ENCODE data around the gene PDZD2.
A peak's percentile ranks its signal among the peaks of the same experiment; 100 is the strongest.
"Not testable (repeated sequence)": the region's sequence is repeated elsewhere in the genome, so short reads cannot be mapped to it uniquely, and the experiment has no call there.

The PDZD2 gene

DNA sequence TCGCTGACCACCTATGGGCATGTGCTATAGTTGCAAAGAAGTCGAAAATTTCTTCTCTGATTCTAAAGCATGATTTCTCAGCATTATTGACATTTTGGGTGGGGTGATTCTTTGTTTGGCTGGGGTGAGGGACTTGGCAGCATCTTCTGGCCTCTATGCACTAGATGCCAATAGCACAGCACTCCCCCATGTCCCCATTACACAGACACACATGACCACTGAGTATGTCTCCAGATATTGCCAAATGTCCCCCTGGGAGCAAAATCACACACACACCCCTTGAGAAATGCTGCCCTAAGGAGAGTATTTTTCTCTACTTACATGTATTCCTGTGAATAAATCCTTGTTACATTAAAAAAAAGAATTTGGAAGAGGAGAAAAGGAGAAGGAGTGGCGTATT is 89.1 kb downstream of the PDZD2 start:
- H3K27ac ChIP-seq (ENCODE audit: insufficient read depth in 1 of 2, low read depth in 1 of 2, low read length in 2 of 2, poor library complexity in 1 of 2, severe bottlenecking in 2 of 2), result no peak overlapping the region
- 100% methylated on average over 1 of the region's 3 CpGs for WGBS (ENCODE audit: insufficient coverage)
- peaks cover 0 to 26% (median 10%) of the 10 kb centered on the region in 4 experiments for H3K4me1 ChIP-seq (ENCODE audit: control extremely low read depth in 1 of 4, control insufficient read depth in 4 of 4, insufficient read depth in 4 of 4, low read length in 3 of 4)
- H3K36me3 ChIP-seq (ENCODE audit: control insufficient read depth in 4 of 4, insufficient read depth in 4 of 4, low read length in 3 of 4), result peaks cover 0 to 2% (median 0%) of the 10 kb centered on the region in 4 experiments
- H3K4me3 ChIP-seq (ENCODE audit: control insufficient read depth in 1 of 7, extremely low read depth in 1 of 7, insufficient read depth in 4 of 7, low read depth in 2 of 7, low read length in 6 of 7), result no peak overlapping the region
- ChIA-PET POLR2A (no interaction called here), CTCF (interaction anchor here (1.3 kb wide), 1 partner anchor 81 kb away, joined by 3 read pairs; no protein-coding TSS in a partner anchor)
- H3K27me3 ChIP-seq (replicated peaks in 2 of 5; ENCODE audit: control insufficient read depth in 4 of 5, insufficient read depth in 5 of 5, low read length in 4 of 5), result no peaks in the 10 kb centered on the region
- no peaks in the 10 kb centered on the region for H3K9me3 ChIP-seq (ENCODE audit: control extremely low read depth in 1 of 5, control insufficient read depth in 4 of 5, insufficient read depth in 2 of 5, low read depth in 1 of 5, low read length in 4 of 5)
- no peak for DNase-seq

- DNase-seq; H3K36me3 ChIP-seq (ENCODE audit: control insufficient read depth in 4 of 4, insufficient read depth in 4 of 4, low read length in 3 of 4); POLR2A ChIA-PET; H3K27ac ChIP-seq (ENCODE audit: insufficient read depth in 1 of 2, low read depth in 1 of 2, low read length in 2 of 2, poor library complexity in 1 of 2, severe bottlenecking in 2 of 2); H3K9me3 ChIP-seq (ENCODE audit: control extremely low read depth in 1 of 5, control insufficient read depth in 4 of 5, insufficient read depth in 2 of 5, low read depth in 1 of 5, low read length in 4 of 5); H3K27me3 ChIP-seq (replicated peaks in 2 of 5; ENCODE audit: control insufficient read depth in 4 of 5, insufficient read depth in 5 of 5, low read length in 4 of 5); H3K4me3 ChIP-seq (ENCODE audit: control insufficient read depth in 1 of 7, extremely low read depth in 1 of 7, insufficient read depth in 4 of 7, low read depth in 2 of 7, low read length in 6 of 7): not testable (repeated sequence)
- 100% methylated on average over 2 of the region's 10 CpGs for WGBS (ENCODE audit: insufficient coverage)
- CTCF ChIA-PET, result interaction anchor here (1.3 to 1.7 kb wide), 2 partner anchors 80 to 128 kb away, joined by 3 read pairs; no protein-coding TSS in a partner anchor
- peaks cover 0 to 26% (median 10%) of the 10 kb centered on the region in 4 experiments for H3K4me1 ChIP-seq (ENCODE audit: control extremely low read depth in 1 of 4, control insufficient read depth in 4 of 4, insufficient read depth in 4 of 4, low read length in 3 of 4)
Measured at GRCh38 chr5:31728806-31729205, 89.9 kb downstream of the PDZD2 start.

DNA sequence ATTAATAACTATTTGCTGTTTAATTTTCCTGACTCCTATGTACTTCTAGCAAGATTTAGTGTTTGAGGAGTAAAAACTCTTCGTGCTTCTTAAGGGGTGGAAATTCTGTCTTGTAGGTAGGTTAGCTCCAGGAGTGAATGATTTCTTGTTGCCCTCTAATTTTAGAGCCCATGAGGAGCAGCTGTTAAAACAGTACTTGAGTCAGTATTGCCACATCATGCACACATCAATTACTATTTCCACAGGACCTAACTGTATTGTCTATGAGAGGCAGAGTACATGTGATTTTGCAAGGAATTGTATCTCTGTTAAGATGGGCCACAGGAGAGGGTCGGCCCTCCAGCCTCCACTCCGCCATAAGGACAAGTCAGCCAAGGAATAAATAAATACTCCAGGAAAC is 91.2 kb downstream of the PDZD2 start:
- peak overlapping the region in 1 of 2 experiments; percentile 76 for H3K27ac ChIP-seq (ENCODE audit: insufficient read depth in 1 of 2, low read depth in 1 of 2, low read length in 2 of 2, poor library complexity in 1 of 2, severe bottlenecking in 2 of 2)
- DNase-seq, result peak in 2 of 3 donors; percentile 13 to 39
- peaks cover 0 to 2% (median 0%) of the 10 kb centered on the region in 4 experiments for H3K36me3 ChIP-seq (ENCODE audit: control insufficient read depth in 4 of 4, insufficient read depth in 4 of 4, low read length in 3 of 4)
- H3K4me3 ChIP-seq (ENCODE audit: control insufficient read depth in 1 of 7, extremely low read depth in 1 of 7, insufficient read depth in 4 of 7, low read depth in 2 of 7, low read length in 6 of 7), result no peak overlapping the region
- WGBS (ENCODE audit: insufficient coverage), result no CpG with 5 or more reads among the region's 3 CpGs
- POLR2A ChIA-PET, result interaction anchor here (0.7 kb wide), 1 partner anchor 10 kb away, joined by 3 read pairs; no protein-coding TSS in a partner anchor
- no peaks in the 10 kb centered on the region for H3K27me3 ChIP-seq (replicated peaks in 2 of 5; ENCODE audit: control insufficient read depth in 4 of 5, insufficient read depth in 5 of 5, low read length in 4 of 5)
- CTCF ChIA-PET, result interaction anchor here (1.0 to 1.7 kb wide), 4 partner anchors 9 to 347 kb away, joined by 3 to 8 read pairs (median 4); no protein-coding TSS in a partner anchor
- peaks cover 0 to 26% (median 10%) of the 10 kb centered on the region in 4 experiments for H3K4me1 ChIP-seq (ENCODE audit: control extremely low read depth in 1 of 4, control insufficient read depth in 4 of 4, insufficient read depth in 4 of 4, low read length in 3 of 4)
- no peaks in the 10 kb centered on the region for H3K9me3 ChIP-seq (ENCODE audit: control extremely low read depth in 1 of 5, control insufficient read depth in 4 of 5, insufficient read depth in 2 of 5, low read depth in 1 of 5, low read length in 4 of 5)

DNA sequence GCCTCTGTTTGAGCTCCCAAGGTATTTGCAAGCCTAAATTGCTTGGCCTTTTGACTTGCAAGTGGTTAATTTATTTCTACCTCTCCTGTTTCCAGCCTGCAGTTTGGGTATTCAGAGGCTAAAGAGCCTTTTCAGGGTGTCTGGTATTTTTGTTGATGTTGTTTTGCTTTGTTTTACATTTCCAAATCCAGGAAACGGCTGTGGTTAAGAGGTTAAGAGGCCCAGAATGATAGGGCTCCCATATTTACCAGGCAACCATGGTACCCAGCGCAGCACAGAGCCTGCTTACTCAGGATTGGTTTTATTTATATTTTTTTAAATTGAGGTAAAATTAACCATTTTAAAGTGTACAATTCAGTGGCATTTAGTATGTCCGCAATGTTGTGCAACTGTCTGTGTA is 92.1 kb downstream of the PDZD2 start:
- DNase-seq, result peak; percentile 81 to 94 (median 91)
- Histone ChIP-seq H3K27ac (ENCODE audit: insufficient read depth in 1 of 2, low read depth in 1 of 2, low read length in 2 of 2, poor library complexity in 1 of 2, severe bottlenecking in 2 of 2) (peak overlapping the region; percentile 56 to 76), H3K36me3 (ENCODE audit: control insufficient read depth in 4 of 4, insufficient read depth in 4 of 4, low read length in 3 of 4) (no peaks in the 10 kb centered on the region), H3K9me3 (ENCODE audit: control extremely low read depth in 1 of 5, control insufficient read depth in 4 of 5, insufficient read depth in 2 of 5, low read depth in 1 of 5, low read length in 4 of 5) (no peaks in the 10 kb centered on the region), H3K27me3 (replicated peaks in 2 of 5; ENCODE audit: control insufficient read depth in 4 of 5, insufficient read depth in 5 of 5, low read length in 4 of 5) (no peaks in the 10 kb centered on the region), H3K4me3 (ENCODE audit: control insufficient read depth in 1 of 7, extremely low read depth in 1 of 7, insufficient read depth in 4 of 7, low read depth in 2 of 7, low read length in 6 of 7) (peak overlapping the region in 1 of 7 experiments; percentile 13), H3K4me1 (ENCODE audit: control extremely low read depth in 1 of 4, control insufficient read depth in 4 of 4, insufficient read depth in 4 of 4, low read length in 3 of 4) (peaks cover 0 to 26% (median 10%) of the 10 kb centered on the region in 4 experiments)
- WGBS (ENCODE audit: insufficient coverage), result no CpG with 5 or more reads among the region's 3 CpGs
- CTCF ChIA-PET, result interaction anchor here (0.5 to 1.7 kb wide), 4 partner anchors 10 to 346 kb away, joined by 3 to 8 read pairs (median 4); no protein-coding TSS in a partner anchor
- POLR2A ChIA-PET, result interaction anchor here (0.7 kb wide), 1 partner anchor 9 kb away, joined by 3 read pairs; no protein-coding TSS in a partner anchor

GRCh38 chr5:31731710-31732301 is 92.9 kb downstream of the PDZD2 start:
- Histone ChIP-seq H3K4me1 (ENCODE audit: control extremely low read depth in 1 of 4, control insufficient read depth in 4 of 4, insufficient read depth in 4 of 4, low read length in 3 of 4) (peaks cover 0 to 26% (median 10%) of the 10 kb centered on the region in 4 experiments), H3K9me3 (ENCODE audit: control extremely low read depth in 1 of 5, control insufficient read depth in 4 of 5, insufficient read depth in 2 of 5, low read depth in 1 of 5, low read length in 4 of 5) (no peaks in the 10 kb centered on the region), H3K36me3 (ENCODE audit: control insufficient read depth in 4 of 4, insufficient read depth in 4 of 4, low read length in 3 of 4) (no peaks in the 10 kb centered on the region), H3K27me3 (replicated peaks in 2 of 5; ENCODE audit: control insufficient read depth in 4 of 5, insufficient read depth in 5 of 5, low read length in 4 of 5) (no peaks in the 10 kb centered on the region), H3K27ac (ENCODE audit: insufficient read depth in 1 of 2, low read depth in 1 of 2, low read length in 2 of 2, poor library complexity in 1 of 2, severe bottlenecking in 2 of 2) (peak overlapping the region in 1 of 2 experiments; percentile 76), H3K4me3 (ENCODE audit: control insufficient read depth in 1 of 7, extremely low read depth in 1 of 7, insufficient read depth in 4 of 7, low read depth in 2 of 7, low read length in 6 of 7) (peak overlapping the region in 1 of 7 experiments; percentile 13)
- ChIA-PET CTCF (interaction anchor here (1.6 kb wide), 1 partner anchor 197 kb away, joined by 3 read pairs; no protein-coding TSS in a partner anchor), POLR2A (no interaction called here)
- 77% methylated on average over 2 of the region's 3 CpGs for WGBS (ENCODE audit: insufficient coverage)
- peak in 2 of 3 donors; percentile 24 to 43 for DNase-seq

DNA sequence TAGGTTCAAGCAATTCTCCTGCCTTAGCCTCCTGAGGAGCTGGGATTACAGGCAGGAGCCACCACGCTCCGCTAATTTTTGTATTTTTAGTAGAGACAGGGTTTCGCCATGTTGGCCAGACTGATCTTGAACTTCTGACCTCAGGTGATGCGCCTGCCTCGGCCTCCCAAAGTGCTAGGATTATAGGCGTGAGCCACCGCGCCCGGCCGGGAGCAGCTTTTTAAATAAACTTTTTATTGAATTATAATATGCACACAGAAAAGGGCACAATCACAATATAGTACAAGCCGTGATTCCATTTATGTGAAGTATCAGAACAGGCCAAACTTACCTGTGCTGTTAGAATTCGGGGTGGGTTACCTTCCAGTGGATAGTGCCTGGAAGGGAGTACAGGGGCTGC is 93.9 kb downstream of the PDZD2 start:
- CTCF ChIA-PET, result interaction anchor here (0.6 to 1.6 kb wide), 3 partner anchors 58 to 198 kb away, joined by 3 read pairs; no protein-coding TSS in a partner anchor
- WGBS (ENCODE audit: insufficient coverage), result 100% methylated on average over 5 of the region's 12 CpGs

DNA sequence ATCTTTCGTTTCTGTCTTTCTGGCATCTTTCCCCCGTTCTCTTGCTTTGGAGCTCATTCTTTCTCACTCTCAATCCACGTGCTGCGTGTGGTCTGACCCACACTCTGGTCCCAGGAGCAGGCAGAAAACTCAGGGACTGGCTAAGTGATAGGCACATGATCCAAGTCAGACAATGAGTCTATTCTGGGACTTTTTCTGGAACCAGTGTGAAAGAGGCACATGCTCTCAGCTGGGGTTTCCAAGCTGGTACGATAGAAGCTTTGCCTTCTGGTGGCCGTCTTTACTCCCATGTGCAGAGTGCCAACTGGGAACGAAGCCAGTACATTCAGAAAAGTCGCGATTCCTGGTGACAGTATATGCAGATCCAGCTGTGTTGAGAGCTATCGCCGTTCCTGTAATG is 94.4 kb downstream of the PDZD2 start:
- no peak for DNase-seq
- Histone ChIP-seq H3K27ac (ENCODE audit: insufficient read depth in 1 of 2, low read depth in 1 of 2, low read length in 2 of 2, poor library complexity in 1 of 2, severe bottlenecking in 2 of 2) (no peak overlapping the region), H3K4me1 (ENCODE audit: control extremely low read depth in 1 of 4, control insufficient read depth in 4 of 4, insufficient read depth in 4 of 4, low read length in 3 of 4) (peaks cover 0 to 26% (median 10%) of the 10 kb centered on the region in 4 experiments), H3K9me3 (ENCODE audit: control extremely low read depth in 1 of 5, control insufficient read depth in 4 of 5, insufficient read depth in 2 of 5, low read depth in 1 of 5, low read length in 4 of 5) (no peaks in the 10 kb centered on the region), H3K36me3 (ENCODE audit: control insufficient read depth in 4 of 4, insufficient read depth in 4 of 4, low read length in 3 of 4) (no peaks in the 10 kb centered on the region), H3K4me3 (ENCODE audit: control insufficient read depth in 1 of 7, extremely low read depth in 1 of 7, insufficient read depth in 4 of 7, low read depth in 2 of 7, low read length in 6 of 7) (no peak overlapping the region), H3K27me3 (replicated peaks in 2 of 5; ENCODE audit: control insufficient read depth in 4 of 5, insufficient read depth in 5 of 5, low read length in 4 of 5) (no peaks in the 10 kb centered on the region)
- CTCF ChIA-PET, result interaction anchor here (1.6 kb wide), 1 partner anchor 199 kb away, joined by 3 read pairs; no protein-coding TSS in a partner anchor
- POLR2A ChIA-PET, result no interaction called here
- 95% methylated on average over 11 of the region's 11 CpGs for WGBS (ENCODE audit: insufficient coverage)

More for the DNA sequence above, 93.9 kb downstream of the PDZD2 start:
- not testable (repeated sequence) for H3K27me3 ChIP-seq (replicated peaks in 2 of 5; ENCODE audit: control insufficient read depth in 4 of 5, insufficient read depth in 5 of 5, low read length in 4 of 5); H3K36me3 ChIP-seq (ENCODE audit: control insufficient read depth in 4 of 4, insufficient read depth in 4 of 4, low read length in 3 of 4); DNase-seq; H3K9me3 ChIP-seq (ENCODE audit: control extremely low read depth in 1 of 5, control insufficient read depth in 4 of 5, insufficient read depth in 2 of 5, low read depth in 1 of 5, low read length in 4 of 5); H3K27ac ChIP-seq (ENCODE audit: insufficient read depth in 1 of 2, low read depth in 1 of 2, low read length in 2 of 2, poor library complexity in 1 of 2, severe bottlenecking in 2 of 2); H3K4me3 ChIP-seq (ENCODE audit: control insufficient read depth in 1 of 7, extremely low read depth in 1 of 7, insufficient read depth in 4 of 7, low read depth in 2 of 7, low read length in 6 of 7)
- POLR2A ChIA-PET, result interaction anchor here (0.6 kb wide), 1 partner anchor 38 kb away, joined by 3 read pairs; no protein-coding TSS in a partner anchor
- peaks cover 0 to 26% (median 10%) of the 10 kb centered on the region in 4 experiments for H3K4me1 ChIP-seq (ENCODE audit: control extremely low read depth in 1 of 4, control insufficient read depth in 4 of 4, insufficient read depth in 4 of 4, low read length in 3 of 4)
